ENCODE results near the gene MPC2. TPM values are rescaled to one million over a fixed set of nuclear protein-coding genes. Genes with fewer than 3 reads are reported as not detected.

The MPC2 gene
- total RNA-seq, 1 donor from 2014 or later, result 50.8 TPM

GRCh38 chr1:167913895-167914496 lies 22.9 kb downstream of the MPC2 start, which contains the start of gene ADCY10:
Gene ADCY10, minus strand, starts transcription at chr1:167914134. Its CDS starts 8,994 bp downstream, at chr1:167905140.
- H3K36me3 Mint-ChIP-seq (ENCODE audit: unreplicated experiment), result peaks cover 29% of the 10 kb centered on the region
- H3K4me1 Mint-ChIP-seq (ENCODE audit: unreplicated experiment), result peaks cover 12% of the 10 kb centered on the region
- H3K9me3 Mint-ChIP-seq (ENCODE audit: unreplicated experiment), result peaks cover 6% of the 10 kb centered on the region
- H3K27ac Mint-ChIP-seq (ENCODE audit: unreplicated experiment), result no peak within 1 kb of the TSS
- no peaks in the 10 kb centered on the region for H3K27me3 Mint-ChIP-seq (ENCODE audit: unreplicated experiment)
- H3K4me3 Mint-ChIP-seq (ENCODE audit: unreplicated experiment), result no peak within 1 kb of the TSS
- no peak for DNase-seq (ENCODE audit: extremely low spot score, unreplicated experiment)
- no peak for TF ChIP-seq CTCF (IDR thresholded peaks at IDR 0.05)

- peaks cover 12% of the 10 kb centered on the region for H3K4me1 Mint-ChIP-seq (ENCODE audit: unreplicated experiment)
- H3K36me3 Mint-ChIP-seq (ENCODE audit: unreplicated experiment), result peaks cover 26% of the 10 kb centered on the region
- no peak for TF ChIP-seq CTCF (IDR thresholded peaks at IDR 0.05)
- H3K4me3 Mint-ChIP-seq (ENCODE audit: unreplicated experiment), result no peak overlapping the region
- no peak for DNase-seq (ENCODE audit: extremely low spot score, unreplicated experiment)
- peaks cover 11% of the 10 kb centered on the region for H3K9me3 Mint-ChIP-seq (ENCODE audit: unreplicated experiment)
- no peaks in the 10 kb centered on the region for H3K27me3 Mint-ChIP-seq (ENCODE audit: unreplicated experiment)
- no peak overlapping the region for H3K27ac Mint-ChIP-seq (ENCODE audit: unreplicated experiment)
These were observed 24.6 kb downstream of the MPC2 start for GRCh38 chr1:167912294-167912693.

- no peak for DNase-seq (ENCODE audit: extremely low spot score, unreplicated experiment)
- no peak for TF ChIP-seq CTCF (IDR thresholded peaks at IDR 0.05)
These were observed 25.5 kb downstream of the MPC2 start for GRCh38 chr1:167911413-167911812.

GRCh38 chr1:167910530-167910929 lies 26.3 kb downstream of the MPC2 start:
- TF ChIP-seq CTCF (IDR thresholded peaks at IDR 0.05), result no peak
- peaks cover 19% of the 10 kb centered on the region for H3K4me1 Mint-ChIP-seq (ENCODE audit: unreplicated experiment)
- no peaks in the 10 kb centered on the region for H3K27me3 Mint-ChIP-seq (ENCODE audit: unreplicated experiment)
- peaks cover 12% of the 10 kb centered on the region for H3K36me3 Mint-ChIP-seq (ENCODE audit: unreplicated experiment)
- no peak overlapping the region for H3K4me3 Mint-ChIP-seq (ENCODE audit: unreplicated experiment)
- peak overlapping the region; percentile 8 for H3K27ac Mint-ChIP-seq (ENCODE audit: unreplicated experiment)
- no peak for DNase-seq (ENCODE audit: extremely low spot score, unreplicated experiment)
- H3K9me3 Mint-ChIP-seq (ENCODE audit: unreplicated experiment), result peaks cover 11% of the 10 kb centered on the region

More at GRCh38 chr1:167911413-167911812, 25.5 kb downstream of the MPC2 start:
- Mint-ChIP-seq H3K27ac (ENCODE audit: unreplicated experiment) (peak overlapping the region; percentile 47), H3K4me3 (ENCODE audit: unreplicated experiment) (no peak overlapping the region), H3K9me3 (ENCODE audit: unreplicated experiment) (peaks cover 11% of the 10 kb centered on the region), H3K27me3 (ENCODE audit: unreplicated experiment) (no peaks in the 10 kb centered on the region), H3K4me1 (ENCODE audit: unreplicated experiment) (peaks cover 12% of the 10 kb centered on the region), H3K36me3 (ENCODE audit: unreplicated experiment) (peaks cover 19% of the 10 kb centered on the region)

- TF ChIP-seq CTCF (IDR thresholded peaks at IDR 0.05), result no peak
- H3K27me3 Mint-ChIP-seq (ENCODE audit: unreplicated experiment), result no peaks in the 10 kb centered on the region
These were observed 27.1 kb downstream of the MPC2 start for GRCh38 chr1:167909691-167910180.

More at GRCh38 chr1:167909691-167910180, 27.1 kb downstream of the MPC2 start:
- no peak overlapping the region for H3K27ac Mint-ChIP-seq (ENCODE audit: unreplicated experiment)
- H3K4me1 Mint-ChIP-seq (ENCODE audit: unreplicated experiment), result peaks cover 27% of the 10 kb centered on the region
- no peak for DNase-seq (ENCODE audit: extremely low spot score, unreplicated experiment)
- H3K36me3 Mint-ChIP-seq (ENCODE audit: unreplicated experiment), result peaks cover 7% of the 10 kb centered on the region
- peaks cover 11% of the 10 kb centered on the region for H3K9me3 Mint-ChIP-seq (ENCODE audit: unreplicated experiment)
- no peak overlapping the region for H3K4me3 Mint-ChIP-seq (ENCODE audit: unreplicated experiment)
